ENCODE data around the gene COL4A2. TPM values are rescaled to one million over a fixed set of nuclear protein-coding genes. Genes with fewer than 3 reads are reported as not detected.

The COL4A2 gene
- total RNA-seq, 1 experiment from 2014 or later = 1.6 TPM

DNA sequence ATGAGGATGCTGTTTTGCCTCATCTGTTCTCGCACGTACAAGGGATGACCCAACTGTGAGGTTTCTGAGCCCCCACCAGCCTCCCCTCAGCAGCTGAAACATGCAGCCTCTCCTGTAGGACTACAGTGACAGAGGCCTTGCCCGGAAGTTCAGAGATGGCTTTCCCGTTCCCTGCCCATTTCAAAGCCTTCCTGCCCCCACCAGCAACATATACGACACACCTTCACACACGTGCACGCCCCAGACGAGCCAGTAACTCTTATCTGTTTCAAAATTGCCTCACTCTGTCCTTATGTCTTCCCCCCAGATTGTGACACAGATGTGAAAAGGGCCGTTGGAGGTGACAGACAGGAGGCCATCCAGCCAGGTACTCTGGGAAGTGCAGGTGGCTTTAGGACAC lies 158.6 kb downstream of the COL4A2 start:
- no peak for TF ChIP-seq POLR2AphosphoS5 (IDR thresholded peaks at IDR 0.05; ENCODE audit: low read depth, low read length)
- TF ChIP-seq, protein P1, sequence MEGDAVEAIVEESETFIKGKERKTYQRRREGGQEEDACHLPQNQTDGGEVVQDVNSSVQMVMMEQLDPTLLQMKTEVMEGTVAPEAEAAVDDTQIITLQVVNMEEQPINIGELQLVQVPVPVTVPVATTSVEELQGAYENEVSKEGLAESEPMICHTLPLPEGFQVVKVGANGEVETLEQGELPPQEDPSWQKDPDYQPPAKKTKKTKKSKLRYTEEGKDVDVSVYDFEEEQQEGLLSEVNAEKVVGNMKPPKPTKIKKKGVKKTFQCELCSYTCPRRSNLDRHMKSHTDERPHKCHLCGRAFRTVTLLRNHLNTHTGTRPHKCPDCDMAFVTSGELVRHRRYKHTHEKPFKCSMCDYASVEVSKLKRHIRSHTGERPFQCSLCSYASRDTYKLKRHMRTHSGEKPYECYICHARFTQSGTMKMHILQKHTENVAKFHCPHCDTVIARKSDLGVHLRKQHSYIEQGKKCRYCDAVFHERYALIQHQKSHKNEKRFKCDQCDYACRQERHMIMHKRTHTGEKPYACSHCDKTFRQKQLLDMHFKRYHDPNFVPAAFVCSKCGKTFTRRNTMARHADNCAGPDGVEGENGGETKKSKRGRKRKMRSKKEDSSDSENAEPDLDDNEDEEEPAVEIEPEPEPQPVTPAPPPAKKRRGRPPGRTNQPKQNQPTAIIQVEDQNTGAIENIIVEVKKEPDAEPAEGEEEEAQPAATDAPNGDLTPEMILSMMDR (IDR thresholded peaks at IDR 0.05 in 2 of 3, conservative IDR thresholded peaks at IDR 0.05 in 1 of 3; ENCODE audit: borderline replicate concordance in 1 of 3, insufficient read depth in 1 of 3, low read depth in 2 of 3, low read length in 2 of 3) = no peak
- no peak for TF ChIP-seq CEBPB (IDR thresholded peaks at IDR 0.05; ENCODE audit: low read depth)
- TF ChIP-seq ATF3 (IDR thresholded peaks at IDR 0.05) = no peak
- TF ChIP-seq YY1 (IDR thresholded peaks at IDR 0.05; ENCODE audit: extremely low read depth, insufficient replicate concordance, low read depth, low read length) = no peak
- TF ChIP-seq EGR1 (IDR thresholded peaks at IDR 0.05; ENCODE audit: low read depth) = no peak
- ChIA-PET CTCF (interaction anchor here (1.6 kb wide), 1 partner anchor 10 kb away, joined by 8 read pairs; no protein-coding TSS in a partner anchor), POLR2A (no interaction called here), RAD21 (ENCODE audit: low non-redundant PET in 1 of 2, low total read pairs in 2 of 2, uncharacterized antibody in 2 of 2, unreplicated experiment in 2 of 2) (no interaction called here)
- no peak overlapping the region for H3K27ac ChIP-seq (ENCODE audit: low read depth, low read length)
- H2AFZ ChIP-seq (ENCODE audit: low read depth, low read length, poor library complexity, severe bottlenecking) = no peak overlapping the region
- no peaks in the 10 kb centered on the region for H4K20me1 ChIP-seq (ENCODE audit: insufficient read depth)
- H3K4me2 ChIP-seq (ENCODE audit: low read length) = no peak overlapping the region
- no peaks in the 10 kb centered on the region for H3K27me3 ChIP-seq (ENCODE audit: insufficient read depth, low read length)
- intact Hi-C loops (cut with micrococcal nuclease) = no loop called here
- ATAC-seq (no peak), DNase-seq (ENCODE audit: low read depth, low spot score) (no peak)
- no peaks in the 10 kb centered on the region for H3K36me3 ChIP-seq (ENCODE audit: control insufficient read depth in 1 of 2, insufficient read depth in 2 of 2, low read length in 2 of 2)
- H3K4me3 ChIP-seq (replicated peaks in 1 of 2; ENCODE audit: low read depth in 1 of 2, low read length in 2 of 2) = no peak overlapping the region
- no peaks in the 10 kb centered on the region for H3K9me3 ChIP-seq (ENCODE audit: control insufficient read depth in 1 of 2, insufficient read depth in 1 of 2, low read depth in 1 of 2, low read length in 2 of 2)
- H3K9me2 ChIP-seq (ENCODE audit: insufficient read depth) = no peaks in the 10 kb centered on the region
- no TSS peak for BruUV-seq (replicated peaks)
- no peaks in the 10 kb centered on the region for H3K79me2 ChIP-seq (ENCODE audit: insufficient read depth, low read length)
- no peaks in the 10 kb centered on the region for H3K4me1 ChIP-seq (ENCODE audit: control insufficient read depth in 1 of 2, insufficient read depth in 2 of 2, low read length in 2 of 2)
- H3K9ac ChIP-seq (ENCODE audit: low read length) = no peak overlapping the region

GRCh38 chr13:110466266-110466915 lies 159.3 kb downstream of the COL4A2 start:
- Histone ChIP-seq H3K27me3 (ENCODE audit: insufficient read depth, low read length) (no peaks in the 10 kb centered on the region), H3K4me1 (ENCODE audit: control insufficient read depth in 1 of 2, insufficient read depth in 2 of 2, low read length in 2 of 2) (no peaks in the 10 kb centered on the region), H3K27ac (ENCODE audit: low read depth, low read length) (no peak overlapping the region), H3K4me2 (ENCODE audit: low read length) (no peak overlapping the region), H3K9me3 (ENCODE audit: control insufficient read depth in 1 of 2, insufficient read depth in 1 of 2, low read depth in 1 of 2, low read length in 2 of 2) (no peaks in the 10 kb centered on the region), H3K4me3 (replicated peaks in 1 of 2; ENCODE audit: low read depth in 1 of 2, low read length in 2 of 2) (no peak overlapping the region), H4K20me1 (ENCODE audit: insufficient read depth) (no peaks in the 10 kb centered on the region), H3K9me2 (ENCODE audit: insufficient read depth) (no peaks in the 10 kb centered on the region), H2AFZ (ENCODE audit: low read depth, low read length, poor library complexity, severe bottlenecking) (no peak overlapping the region), H3K36me3 (ENCODE audit: control insufficient read depth in 1 of 2, insufficient read depth in 2 of 2, low read length in 2 of 2) (no peaks in the 10 kb centered on the region), H3K79me2 (ENCODE audit: insufficient read depth, low read length) (no peaks in the 10 kb centered on the region), H3K9ac (ENCODE audit: low read length) (no peak overlapping the region)
- DNase-seq (ENCODE audit: low read depth, low spot score) (no peak), ATAC-seq (no peak)
- BruUV-seq (replicated peaks) = no TSS peak
- ChIA-PET POLR2A (no interaction called here), CTCF (no interaction called here), RAD21 (ENCODE audit: low non-redundant PET in 1 of 2, low total read pairs in 2 of 2, uncharacterized antibody in 2 of 2, unreplicated experiment in 2 of 2) (no interaction called here)
- intact Hi-C loops (cut with micrococcal nuclease) = no loop called here
- TF ChIP-seq EZH2 (IDR thresholded peaks at IDR 0.05) (no peak), CBX3 (IDR thresholded peaks at IDR 0.05; ENCODE audit: low read depth) (no peak), EGR1 (IDR thresholded peaks at IDR 0.05; ENCODE audit: low read depth) (no peak), CEBPB (IDR thresholded peaks at IDR 0.05; ENCODE audit: low read depth) (no peak), SP1 (IDR thresholded peaks at IDR 0.05; ENCODE audit: low read depth) (no peak), REST (IDR thresholded peaks at IDR 0.05; ENCODE audit: low read depth) (no peak), YY1 (IDR thresholded peaks at IDR 0.05; ENCODE audit: extremely low read depth, insufficient replicate concordance, low read depth, low read length) (no peak)
- TF ChIP-seq, protein P2, sequence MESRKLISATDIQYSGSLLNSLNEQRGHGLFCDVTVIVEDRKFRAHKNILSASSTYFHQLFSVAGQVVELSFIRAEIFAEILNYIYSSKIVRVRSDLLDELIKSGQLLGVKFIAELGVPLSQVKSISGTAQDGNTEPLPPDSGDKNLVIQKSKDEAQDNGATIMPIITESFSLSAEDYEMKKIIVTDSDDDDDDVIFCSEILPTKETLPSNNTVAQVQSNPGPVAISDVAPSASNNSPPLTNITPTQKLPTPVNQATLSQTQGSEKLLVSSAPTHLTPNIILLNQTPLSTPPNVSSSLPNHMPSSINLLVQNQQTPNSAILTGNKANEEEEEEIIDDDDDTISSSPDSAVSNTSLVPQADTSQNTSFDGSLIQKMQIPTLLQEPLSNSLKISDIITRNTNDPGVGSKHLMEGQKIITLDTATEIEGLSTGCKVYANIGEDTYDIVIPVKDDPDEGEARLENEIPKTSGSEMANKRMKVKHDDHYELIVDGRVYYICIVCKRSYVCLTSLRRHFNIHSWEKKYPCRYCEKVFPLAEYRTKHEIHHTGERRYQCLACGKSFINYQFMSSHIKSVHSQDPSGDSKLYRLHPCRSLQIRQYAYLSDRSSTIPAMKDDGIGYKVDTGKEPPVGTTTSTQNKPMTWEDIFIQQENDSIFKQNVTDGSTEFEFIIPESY (IDR thresholded peaks at IDR 0.05; ENCODE audit: extremely low read depth, insufficient replicate concordance, low read length) = no peak
